Neural progenitor cell (in vitro differentiated cells): Measurements from ENCODE around the gene CELSR3.

Source experiments
- EZH2 ChIP-seq: fragments of 200-600 bp; sonication (generic); IDR thresholded peaks from 2 replicates; pipeline ENCODE4 v1.6.1; 2017; ENCODE audit warnings: antibody characterized with exemption, mild to moderate bottlenecking, moderate library complexity
- EZH2phosphoT487 ChIP-seq: fragments of 200-600 bp; sonication (generic); IDR thresholded peaks from 2 replicates; pipeline ENCODE4 v1.6.1; 2017; ENCODE audit warnings: antibody characterized with exemption
- TF ChIP-seq, protein P1 (sequence below): fragments of 200-600 bp; sonication (generic); IDR thresholded peaks from 2 replicates; pipeline ENCODE4 v1.5.1; 2017; ENCODE audit warnings: antibody characterized with exemption, mild to moderate bottlenecking

DNA sequence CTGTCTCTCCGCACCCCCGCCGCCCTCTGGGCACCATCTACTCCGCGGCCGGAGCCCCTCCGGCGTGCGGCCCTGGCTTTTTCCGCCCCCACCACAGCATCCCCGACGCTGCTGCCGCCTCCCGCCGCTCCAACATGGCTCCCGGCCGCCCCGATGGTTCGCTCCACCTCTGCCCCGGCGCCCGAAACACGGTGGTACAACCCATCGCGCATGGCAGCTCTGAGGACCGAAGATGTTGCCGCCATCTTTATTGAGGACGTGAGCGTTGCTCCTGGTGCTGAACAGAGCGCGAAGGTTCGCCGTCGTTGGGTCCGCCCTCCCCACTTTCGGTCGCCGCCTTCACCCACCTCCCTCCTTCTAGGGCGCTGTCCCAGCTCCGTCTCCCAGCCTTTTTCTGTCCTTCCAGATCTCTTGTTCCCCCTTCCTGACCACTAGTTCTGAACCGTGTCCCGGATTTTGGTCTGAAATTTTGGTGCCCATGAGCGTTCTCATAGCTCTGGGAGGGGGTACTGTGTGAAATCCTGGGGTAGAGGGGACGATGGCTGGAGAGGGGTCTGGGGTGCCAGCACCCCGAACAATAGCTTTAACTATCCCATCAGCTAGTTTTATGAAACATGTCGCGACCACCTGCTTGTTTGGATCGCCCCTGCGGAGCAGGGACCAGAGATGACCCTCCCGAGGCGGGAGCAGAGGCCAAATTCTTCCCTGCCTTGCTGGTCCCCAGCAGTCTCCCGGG lies at the start of gene CELSR3:
- TF ChIP-seq, protein P1, sequence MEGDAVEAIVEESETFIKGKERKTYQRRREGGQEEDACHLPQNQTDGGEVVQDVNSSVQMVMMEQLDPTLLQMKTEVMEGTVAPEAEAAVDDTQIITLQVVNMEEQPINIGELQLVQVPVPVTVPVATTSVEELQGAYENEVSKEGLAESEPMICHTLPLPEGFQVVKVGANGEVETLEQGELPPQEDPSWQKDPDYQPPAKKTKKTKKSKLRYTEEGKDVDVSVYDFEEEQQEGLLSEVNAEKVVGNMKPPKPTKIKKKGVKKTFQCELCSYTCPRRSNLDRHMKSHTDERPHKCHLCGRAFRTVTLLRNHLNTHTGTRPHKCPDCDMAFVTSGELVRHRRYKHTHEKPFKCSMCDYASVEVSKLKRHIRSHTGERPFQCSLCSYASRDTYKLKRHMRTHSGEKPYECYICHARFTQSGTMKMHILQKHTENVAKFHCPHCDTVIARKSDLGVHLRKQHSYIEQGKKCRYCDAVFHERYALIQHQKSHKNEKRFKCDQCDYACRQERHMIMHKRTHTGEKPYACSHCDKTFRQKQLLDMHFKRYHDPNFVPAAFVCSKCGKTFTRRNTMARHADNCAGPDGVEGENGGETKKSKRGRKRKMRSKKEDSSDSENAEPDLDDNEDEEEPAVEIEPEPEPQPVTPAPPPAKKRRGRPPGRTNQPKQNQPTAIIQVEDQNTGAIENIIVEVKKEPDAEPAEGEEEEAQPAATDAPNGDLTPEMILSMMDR, result no peak
- TF ChIP-seq EZH2 (no peak), EZH2phosphoT487 (no peak)
